GM21717 (cell line): ENCODE results near the gene B4GALNT3.

Experiments
- ATAC-seq: cut with Tn5 transposase; IDR thresholded peaks from one replicate; pipeline ENCODE4 v1.9.1; 2021; ENCODE audit warnings: mild to moderate bottlenecking, moderate library complexity; ENCODE audit not compliant: unreplicated experiment

Gene B4GALNT3

GRCh38 chr12:467591-467990, 7.9 kb downstream of the B4GALNT3 start:
- ATAC-seq = no peak

- no peak for ATAC-seq
These were observed 9.1 kb downstream of the B4GALNT3 start for GRCh38 chr12:468671-469389.

GRCh38 chr12:470133-470532, 10.4 kb downstream of the B4GALNT3 start:
- ATAC-seq = no peak

DNA sequence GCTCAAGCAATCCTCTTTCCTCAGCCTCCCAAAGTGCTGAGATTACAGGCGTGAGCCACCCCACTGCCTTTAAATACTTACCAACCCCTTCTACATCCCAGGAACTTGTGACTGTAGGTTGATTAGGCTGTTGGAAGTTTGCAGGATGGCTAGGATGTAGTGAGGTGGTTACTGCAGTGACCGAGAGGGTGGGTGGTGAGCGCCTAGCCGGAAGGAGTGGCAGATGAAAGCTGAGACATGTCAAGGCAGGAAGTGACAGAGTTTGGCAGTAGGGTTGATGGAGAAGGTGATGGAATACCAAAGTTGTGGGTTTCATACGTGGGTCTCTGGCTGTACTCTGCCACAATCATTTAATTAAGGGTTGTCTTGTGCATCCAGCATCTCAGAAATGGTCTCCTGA, 13.5 kb downstream of the B4GALNT3 start:
- no peak for ATAC-seq

DNA sequence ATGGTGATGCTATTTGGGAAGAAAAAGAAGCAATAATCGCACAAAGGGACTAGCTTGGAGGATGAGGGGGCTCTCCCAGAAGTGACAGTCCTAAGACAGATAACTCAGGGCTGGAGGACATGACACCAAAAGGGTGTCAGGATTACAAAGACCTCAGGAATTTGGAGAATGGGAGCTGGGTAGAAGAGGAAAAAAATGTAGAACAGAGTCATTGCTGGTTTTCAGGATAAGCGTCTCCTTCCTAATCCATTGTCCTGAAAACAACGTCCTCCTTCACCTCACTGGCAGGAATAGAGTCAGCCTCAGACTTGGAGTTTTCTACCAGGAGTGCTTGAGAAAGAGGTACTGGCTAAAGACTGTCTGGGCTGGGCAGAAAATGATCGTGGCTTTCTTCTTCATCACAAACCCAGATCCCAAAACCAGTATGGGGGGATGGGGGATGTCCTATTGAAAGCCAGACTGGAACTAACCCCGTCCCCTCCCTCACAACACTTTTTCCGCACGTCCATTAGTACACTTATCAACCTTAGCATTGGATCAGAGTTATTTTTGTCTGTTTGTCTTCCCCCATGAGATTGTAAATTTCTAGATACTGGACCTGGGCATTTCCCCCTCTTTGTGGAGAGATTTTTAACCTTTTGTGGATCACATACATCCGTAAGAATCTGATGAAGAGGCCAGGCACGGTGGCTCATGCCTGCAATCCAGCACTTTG, 14.3 kb downstream of the B4GALNT3 start:
- no peak for ATAC-seq

DNA sequence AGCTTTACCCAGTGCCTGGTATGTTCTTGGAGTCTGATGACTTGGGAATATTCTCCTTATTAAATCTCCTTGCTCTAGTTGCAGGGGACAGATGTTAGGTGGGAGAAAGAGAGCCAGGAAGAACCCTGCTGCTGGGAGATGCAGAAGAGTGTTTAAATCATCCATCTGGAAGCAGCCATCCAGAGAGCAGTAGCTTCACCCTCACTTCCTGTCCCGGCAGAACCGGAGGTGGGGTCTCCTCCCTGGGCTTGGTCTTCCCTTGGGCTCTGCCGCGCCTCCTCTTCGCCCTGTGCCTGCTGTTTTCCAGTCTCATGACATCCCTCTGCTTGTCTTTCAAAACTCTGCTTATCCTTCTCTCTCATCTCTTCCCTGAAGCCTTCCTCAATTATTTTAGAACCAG, 15.5 kb downstream of the B4GALNT3 start:
- no peak for ATAC-seq

GRCh38 chr12:479161-479560, 19.4 kb downstream of the B4GALNT3 start:
- ATAC-seq = no peak

DNA sequence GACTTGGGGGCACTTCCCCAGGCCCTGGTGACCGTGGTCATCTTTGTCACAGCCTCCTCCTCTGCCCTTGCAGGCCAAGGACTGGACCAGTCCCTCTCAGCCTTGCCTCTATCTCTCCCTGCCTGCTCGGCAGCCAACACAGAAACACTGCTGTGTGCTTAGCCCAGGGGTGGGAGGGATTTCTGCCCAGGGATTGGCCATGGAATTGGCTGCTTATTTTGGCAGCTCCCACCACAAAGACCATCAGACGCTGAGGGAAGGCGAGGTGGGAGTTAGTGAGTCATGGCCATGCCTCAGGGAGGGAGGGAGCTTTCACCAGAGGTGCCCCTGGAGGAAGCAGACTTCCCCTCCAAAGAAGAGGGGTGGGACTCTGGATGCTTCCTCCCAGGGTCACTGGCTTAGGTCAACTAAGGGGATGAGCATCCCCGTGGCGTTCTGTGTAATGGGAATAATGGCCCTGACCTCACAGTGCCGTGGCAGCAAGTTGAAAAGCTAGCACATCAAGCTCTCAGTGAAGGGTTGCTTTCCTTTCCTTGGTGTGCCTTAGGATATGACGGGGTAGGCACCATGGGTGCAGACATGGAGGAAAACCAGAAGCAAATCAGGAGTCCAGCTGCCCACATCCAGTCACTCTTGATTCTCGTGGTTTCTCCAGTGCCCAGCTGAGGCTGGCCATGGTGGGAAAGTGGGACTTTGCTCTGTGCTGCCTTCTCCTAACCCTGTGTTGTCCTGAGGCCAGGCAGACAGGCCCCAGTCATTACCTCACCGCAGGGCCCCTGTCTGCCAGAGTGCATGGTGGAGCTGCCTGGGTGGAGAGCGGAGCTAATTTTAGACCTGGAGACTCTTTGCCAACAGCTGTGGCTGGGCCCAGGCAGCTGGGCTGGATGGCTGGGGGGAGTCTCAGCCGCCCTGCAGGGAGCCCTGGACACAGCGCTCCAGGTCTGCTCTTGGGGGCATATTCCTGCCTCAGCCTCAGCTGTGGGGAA, 21.4 kb downstream of the B4GALNT3 start:
- no peak for ATAC-seq

DNA sequence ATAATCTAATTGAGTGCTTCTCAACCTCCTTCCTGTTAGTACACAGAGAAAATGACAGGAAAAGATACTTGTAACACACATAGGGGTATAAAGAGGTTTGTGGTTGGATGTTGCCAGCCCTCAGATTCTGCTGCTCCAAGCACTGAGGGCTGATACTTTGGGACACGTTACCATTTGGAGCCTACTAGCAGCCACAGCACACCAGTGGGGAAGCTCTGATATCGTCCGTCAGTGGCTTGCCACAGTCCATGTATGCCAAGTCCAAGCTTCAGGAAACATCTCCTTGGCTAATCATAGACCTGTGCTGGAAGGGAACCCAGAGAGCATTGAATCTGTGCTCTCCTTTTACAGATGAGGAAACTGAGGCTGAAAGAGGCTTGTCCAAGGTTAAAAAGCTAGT, 22.3 kb downstream of the B4GALNT3 start:
- ATAC-seq = no peak

DNA sequence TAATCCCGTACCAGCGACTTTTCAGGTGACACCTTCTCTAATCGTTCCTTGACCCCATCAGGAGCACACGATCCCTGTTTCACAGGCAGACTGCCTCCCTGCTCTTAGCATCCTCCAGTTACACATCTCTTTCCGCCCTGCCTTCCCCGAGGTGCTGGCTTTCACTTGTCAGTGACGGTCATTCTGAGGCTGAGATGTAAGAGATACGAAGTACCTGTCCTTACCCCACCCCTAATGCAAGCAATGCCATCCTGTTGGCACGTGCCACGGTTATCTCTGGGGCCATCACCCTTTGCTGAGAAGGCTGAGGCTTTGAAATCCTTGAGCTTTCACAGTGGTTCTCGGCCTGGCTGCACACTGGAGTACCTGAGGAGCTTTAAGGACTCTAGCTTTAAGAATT, 24.4 kb downstream of the B4GALNT3 start:
- ATAC-seq = no peak

GRCh38 chr12:490260-490659, 30.5 kb downstream of the B4GALNT3 start:
- ATAC-seq = no peak

- ATAC-seq = no peak
These were observed 35.7 kb downstream of the B4GALNT3 start for GRCh38 chr12:495466-495865.

GRCh38 chr12:496736-497135, 37.0 kb downstream of the B4GALNT3 start:
- no peak for ATAC-seq

DNA sequence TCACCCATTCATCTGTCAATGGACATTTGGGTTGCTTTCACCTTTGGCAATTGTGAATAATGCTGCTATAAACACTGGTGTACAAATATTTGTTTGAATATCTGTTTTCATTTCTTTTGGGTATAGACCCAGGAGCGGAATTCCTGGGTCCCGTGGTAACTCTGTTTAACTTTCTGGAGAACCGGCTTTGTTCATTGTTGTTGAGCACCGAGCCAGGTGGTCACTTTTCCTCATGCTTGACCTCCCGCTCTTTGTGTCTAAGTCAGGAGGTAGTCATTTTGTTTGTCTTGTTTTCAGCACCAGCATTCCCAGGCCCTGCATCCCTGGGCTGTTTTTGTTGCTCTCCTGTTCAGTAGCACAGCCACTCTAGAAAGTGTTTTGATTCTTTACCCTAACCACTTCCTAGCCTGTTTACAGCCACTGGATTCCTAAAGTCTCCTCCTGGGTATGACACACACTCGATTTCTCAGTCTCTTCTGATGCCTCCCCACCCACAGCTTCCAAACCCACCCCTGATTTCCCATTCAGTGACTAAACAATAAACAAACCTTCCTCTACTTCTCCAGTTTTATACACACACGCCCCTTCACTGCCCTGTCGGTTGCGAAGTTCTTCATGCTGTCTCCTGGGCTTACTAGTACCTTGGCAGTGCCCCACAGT, 37.9 kb downstream of the B4GALNT3 start:
- no peak for ATAC-seq

DNA sequence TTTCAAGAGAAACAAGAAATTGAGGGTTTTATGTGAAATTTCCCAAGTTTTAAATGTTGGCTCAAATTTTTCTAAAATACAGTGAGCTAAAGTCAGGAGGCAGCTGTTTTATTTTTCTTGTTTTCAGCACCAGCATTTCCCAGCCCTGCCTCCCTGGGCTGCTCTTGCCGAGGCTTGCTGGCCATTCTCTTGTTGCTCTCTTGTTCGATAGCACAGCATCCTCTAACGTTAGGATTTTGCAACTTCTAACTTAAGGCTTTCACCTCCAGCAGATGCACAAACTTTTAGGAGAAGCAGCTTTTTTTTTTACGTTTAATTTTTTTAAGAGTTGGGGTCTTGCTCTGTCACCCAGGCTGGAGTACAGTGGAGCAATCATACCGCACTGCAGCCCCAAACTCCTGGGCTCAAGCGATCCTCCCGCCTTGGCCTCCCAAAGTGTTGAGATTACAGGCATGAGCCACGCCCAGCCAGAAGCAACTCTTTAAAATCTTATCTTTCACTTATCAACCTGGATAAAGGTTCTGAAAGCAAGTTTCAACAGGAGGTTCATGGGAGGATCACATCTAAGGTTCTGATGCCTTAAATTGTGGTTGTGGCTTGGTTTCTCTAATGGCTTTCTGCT, 40.2 kb downstream of the B4GALNT3 start:
- ATAC-seq = no peak

DNA sequence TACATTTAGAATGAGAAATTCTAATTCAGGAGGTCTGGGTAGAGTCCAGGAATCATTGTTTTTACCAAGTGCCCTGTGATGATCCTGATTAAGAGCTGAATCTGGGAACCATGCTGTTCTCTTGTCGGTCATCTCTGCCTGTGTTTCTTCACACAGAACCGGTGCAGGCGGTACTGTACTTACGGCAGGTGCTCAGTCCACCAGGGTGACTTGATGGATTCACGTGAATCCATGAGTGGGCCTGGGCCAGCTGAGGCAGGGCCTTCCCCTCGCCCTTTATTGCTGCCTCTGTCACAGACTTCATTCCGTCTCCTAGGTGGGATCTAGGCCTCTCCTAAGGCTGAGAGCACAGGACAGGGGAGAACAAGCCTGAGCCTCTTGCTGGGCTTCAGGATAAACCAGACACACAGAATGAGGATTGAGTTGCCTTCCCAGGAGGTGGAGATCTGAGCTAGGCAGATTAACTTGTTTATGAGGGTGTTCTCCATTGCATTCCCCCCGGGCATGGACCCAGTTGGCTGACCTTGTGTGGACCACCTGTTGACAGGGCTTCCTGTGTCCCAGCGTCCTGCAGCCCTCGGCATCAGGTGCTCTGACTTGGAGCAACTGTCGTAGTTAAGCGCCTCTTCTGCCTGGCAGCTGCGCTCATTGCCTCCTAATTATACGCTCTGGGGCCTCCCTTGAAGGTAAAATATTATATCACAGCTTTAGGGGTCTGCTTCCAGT, 42.1 kb downstream of the B4GALNT3 start:
- ATAC-seq = no peak

GRCh38 chr12:503111-503761, 43.5 kb downstream of the B4GALNT3 start:
- no peak for ATAC-seq

- ATAC-seq = no peak
These were observed 45.5 kb downstream of the B4GALNT3 start for GRCh38 chr12:505221-505620.

GRCh38 chr12:507391-507796, 47.7 kb downstream of the B4GALNT3 start:
- ATAC-seq = no peak
